HG02943 (cell line): ENCODE measurements around the gene LIPG.
"Not testable (repeated sequence)": the region's sequence is repeated elsewhere in the genome, so short reads cannot be mapped to it uniquely, and the experiment has no call there.

ENCODE experiments used
- ATAC-seq: cut with Tn5 transposase; IDR thresholded peaks from one replicate; pipeline ENCODE4 v1.9.1; 2021; ENCODE audit warnings: mild to moderate bottlenecking, low read depth, moderate library complexity; ENCODE audit not compliant: unreplicated experiment

Gene LIPG

DNA sequence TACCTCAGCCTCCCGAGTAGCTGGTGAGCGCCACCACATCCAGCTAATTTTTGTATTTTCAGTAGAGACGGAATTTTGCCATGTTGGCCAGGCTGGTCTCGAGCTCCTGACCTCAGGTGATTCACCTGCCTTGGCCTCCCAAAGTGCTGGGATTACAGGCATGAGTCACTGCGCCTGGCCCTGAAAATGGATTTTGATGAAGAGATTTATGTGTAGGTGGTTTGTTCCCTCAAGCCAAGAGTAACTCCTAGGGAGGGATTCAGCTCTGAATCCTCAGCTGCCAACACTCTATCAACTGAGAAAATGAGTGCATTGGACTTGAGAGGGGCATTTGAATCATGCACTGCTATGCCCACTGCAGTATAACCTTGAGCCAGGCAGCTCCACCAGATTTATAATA is 17.5 kb upstream of the LIPG start:
- no peak for ATAC-seq

DNA sequence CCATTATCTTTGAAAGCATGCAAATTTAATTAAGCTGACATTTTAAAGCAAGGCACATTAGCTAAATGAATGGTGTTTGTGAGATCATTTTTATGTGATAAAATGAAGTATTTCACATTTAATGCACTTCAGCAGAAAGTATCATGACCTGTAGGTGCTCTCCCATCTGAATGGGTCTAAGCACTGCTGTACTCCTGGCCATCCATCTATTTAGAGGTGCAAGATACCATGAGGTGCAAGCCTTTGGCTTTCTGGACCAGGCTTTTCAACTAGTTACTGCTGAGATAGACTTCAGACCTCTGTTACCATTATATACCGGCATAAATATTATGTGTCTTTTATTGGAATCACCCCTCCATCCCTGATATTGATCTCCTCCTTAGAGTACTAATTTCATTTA is 15.6 kb upstream of the LIPG start:
- no peak for ATAC-seq

DNA sequence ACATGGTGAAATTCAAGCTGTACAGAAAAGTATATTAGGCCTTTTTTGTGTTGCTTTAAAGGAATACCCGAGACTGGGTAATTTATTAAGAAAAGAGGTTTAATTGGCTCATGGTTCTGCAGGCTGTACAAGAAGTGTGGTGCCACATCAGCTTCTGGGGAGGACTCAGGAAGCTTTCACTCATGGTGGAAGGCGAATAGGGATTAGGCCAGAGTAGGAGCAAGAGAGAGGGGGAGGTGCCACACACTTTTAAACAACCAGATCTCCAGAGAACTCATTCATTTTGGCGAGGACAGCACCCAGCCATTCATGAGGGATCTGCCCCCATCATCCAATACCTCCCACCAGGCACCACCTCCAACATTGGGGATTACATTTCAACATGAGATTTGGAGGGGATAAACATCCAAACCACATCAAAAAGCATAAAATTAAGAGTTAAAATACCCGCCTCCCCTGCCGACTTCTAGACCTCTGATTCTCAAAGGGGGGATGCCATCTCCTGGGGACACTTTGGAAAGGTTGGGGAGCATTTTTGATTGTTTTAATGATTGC is 15.1 kb upstream of the LIPG start:
- ATAC-seq, result no peak

DNA sequence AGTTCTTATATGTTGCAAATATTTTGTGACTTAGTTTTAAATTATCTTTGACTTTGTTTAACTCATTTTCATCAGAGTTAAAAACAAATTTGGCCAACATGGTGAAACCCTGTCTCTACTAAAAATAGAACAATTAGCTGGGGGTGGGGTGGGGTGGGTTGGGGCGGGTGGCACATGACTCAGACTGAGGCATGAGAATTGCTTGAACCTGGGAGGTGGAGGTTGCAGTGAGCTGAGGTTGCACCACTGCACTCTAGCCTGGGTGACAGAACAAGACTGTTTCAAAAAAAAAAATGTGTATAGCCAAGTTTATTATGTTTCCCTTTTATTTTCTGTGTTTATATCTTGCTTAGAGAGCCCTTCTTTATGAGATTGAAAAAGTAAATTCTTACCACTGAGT is 14.2 kb upstream of the LIPG start:
- ATAC-seq, result no peak

DNA sequence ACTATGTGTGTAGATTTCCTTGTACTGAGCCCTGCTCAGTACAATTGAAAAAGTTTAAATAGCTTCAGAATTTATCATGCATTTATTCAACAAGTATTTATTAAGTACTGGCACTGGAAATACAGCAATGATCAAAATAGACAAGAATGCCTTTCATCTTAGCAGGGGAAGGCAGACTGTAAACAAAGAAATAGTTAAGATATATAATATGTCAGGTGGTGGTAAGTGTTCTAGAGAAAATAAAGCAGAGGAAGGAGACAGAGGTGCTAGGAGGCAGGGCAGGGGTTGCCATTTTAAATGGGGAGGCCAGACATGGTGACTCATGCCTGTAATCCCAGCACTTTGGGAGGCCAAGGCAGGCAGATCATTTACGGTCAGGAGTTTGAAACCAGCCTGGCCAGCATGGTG is 13.6 kb upstream of the LIPG start:
- no peak for ATAC-seq

DNA sequence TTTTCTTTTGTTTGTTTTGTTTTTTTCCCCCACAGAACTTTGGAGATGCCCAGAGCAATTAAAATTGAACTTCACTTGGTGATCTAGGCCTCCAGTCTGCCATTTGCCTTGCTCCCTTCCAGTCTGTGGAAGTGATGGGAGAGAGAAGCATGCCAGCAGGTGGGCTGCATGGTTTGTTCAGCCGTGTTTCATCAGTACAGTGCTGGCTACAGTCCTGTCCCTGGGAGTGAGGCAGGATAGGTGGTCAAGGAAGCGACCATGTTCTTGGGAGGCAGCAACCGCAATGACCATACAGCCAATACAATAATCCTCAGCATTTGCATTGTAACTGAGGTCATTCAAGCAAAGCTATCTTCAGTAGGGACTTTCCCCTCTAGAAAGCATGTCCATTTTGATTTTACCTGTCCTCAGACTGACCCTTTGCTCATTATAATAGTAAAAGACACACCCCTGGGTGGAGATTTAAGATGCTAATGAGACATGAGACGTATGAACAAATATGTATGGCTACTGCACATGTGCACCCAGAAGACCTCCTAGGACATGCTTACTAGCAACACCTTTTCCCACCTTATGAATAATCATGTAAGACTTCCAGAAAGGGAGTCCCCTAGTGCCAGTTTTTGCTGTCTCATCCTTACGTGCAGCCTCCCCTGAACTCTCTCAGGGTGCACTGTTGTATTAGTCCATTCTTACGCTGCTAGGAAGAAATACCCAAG is 11.1 kb upstream of the LIPG start:
- ATAC-seq, result no peak

DNA sequence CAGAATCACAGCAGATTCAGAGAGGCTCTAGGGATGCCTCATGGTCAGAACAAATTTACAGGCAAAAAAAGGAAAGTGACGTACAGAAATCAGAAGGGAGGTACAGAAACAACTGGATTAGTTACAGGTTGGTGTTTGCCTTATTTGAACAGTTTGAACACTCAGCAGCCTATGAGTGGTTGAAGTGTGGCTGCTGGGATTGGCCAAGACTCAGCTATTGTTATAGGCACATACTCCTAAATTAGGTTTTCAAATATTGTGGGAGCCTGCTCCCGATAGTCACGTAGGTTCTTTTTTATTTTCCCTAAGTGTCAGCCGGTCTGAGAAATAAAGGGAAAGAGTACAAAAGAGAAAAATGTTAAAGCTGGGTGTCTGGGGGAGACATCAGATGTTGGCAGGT is 8.9 kb upstream of the LIPG start:
- ATAC-seq, result no peak

DNA sequence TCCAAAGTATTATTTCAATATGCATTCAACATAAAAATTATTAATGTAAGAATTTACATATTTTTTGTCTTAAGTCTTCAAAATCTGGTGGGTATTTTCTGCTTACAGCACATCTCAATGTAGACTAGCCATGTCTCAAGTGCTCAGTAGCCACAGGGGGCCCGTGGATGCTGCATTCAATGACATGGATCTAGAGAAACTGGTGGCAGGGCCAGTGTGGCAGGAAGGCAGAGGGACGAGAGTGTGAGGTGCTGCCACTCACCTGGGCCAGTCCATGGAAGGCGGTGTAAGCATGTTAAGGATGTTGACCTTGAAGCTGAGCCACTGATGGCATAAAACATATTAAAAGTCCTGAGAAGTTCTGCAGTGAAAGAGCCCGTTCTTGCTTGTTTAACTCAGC is 6.2 kb upstream of the LIPG start:
- ATAC-seq, result no peak

DNA sequence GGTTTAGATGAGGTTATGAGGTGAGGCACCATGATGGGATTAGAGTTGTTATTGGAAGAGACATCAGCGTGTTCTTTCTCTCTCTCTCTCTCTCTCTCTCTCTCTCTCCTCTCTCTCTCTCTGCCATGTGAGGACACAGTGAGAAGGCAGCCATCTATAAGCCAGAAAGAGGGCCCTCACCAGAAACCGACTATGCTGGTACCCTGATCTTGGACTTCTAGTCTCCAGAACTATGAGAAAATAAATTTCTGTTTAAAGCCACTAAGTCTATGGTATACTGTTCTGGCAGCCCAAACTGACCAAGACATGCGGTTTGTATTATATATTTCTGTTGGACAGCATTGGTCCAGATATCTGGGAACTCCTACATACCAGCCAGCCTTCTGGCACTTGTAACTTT is 3.5 kb upstream of the LIPG start:
- no peak for ATAC-seq

DNA sequence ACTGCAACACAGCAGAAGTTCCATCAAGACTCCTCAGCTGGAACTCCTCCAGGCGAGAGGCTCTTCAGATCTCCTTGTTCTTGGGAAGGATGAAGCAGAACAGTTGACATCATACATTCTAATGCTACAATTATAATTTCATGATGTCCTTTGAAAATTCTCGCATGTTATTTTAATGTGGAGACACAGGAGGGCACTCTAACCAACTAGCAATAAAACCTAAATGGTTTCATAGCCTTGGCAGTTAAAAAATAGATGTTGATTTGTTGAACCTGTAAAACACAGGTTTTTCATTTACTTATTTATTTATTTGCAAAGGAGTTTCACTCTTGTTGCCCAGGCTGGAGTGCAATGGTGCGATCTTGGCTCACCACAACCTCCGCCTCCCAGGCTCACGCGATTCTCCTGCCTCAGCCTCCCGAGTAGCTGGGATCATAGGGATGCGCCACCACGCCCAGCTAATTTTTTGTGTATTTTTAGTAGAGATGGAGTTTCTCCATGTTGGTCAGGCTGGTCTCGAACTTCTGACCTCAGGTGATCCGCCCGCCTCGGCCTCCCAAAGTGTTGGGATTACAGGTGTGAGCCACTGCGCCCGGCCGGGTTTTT is 2.4 kb upstream of the LIPG start:
- ATAC-seq, result not testable (repeated sequence)

DNA sequence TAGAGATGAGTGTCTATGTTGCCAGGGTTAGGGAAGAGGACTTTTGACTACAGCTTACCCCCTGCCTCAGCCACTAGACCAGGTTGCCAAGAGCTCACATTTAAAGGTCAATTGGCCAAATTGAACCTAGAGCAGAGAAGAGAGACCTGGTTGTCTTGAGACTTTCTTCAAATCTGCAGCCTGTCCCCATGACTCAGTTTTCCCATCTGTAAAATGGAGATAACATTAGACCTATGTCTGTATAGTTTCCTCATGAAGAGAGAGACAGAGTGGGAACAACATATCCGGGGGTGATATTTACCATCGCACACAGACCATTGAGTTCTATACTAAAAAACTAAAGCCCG is 1.6 kb upstream of the LIPG start:
- ATAC-seq, result no peak

DNA sequence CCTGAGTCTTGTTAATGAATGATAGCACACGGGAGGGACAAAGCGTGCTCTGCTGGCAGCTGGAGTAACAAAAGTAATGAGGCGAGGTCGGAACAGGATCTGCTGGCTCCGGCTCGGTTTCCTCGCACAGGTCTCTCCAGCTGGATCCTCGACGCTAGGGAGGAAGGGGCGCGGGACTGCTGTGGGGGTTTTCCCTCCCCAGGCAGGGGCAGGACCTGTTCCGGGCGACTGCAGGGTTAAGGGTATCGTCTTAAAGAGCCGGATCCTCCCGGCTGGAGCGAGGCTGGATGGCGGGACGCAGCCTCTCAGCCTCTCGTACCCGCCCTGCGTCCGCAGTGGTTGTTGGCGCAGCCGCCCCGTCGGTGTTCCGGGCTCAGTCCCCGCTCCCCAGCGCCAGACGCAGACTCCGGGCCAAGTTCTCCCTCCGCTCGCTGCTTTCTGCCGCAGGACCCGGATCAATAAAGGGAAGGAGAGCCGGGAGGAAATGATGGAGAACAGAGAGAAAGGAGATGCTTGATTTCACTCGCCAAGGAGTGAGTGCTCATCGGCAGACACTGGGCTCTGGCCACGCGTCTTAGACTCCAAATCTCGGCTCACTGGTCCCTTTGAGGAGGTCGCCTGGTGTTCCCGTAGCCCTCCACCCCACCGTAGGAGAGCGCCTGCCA is 1.1 kb upstream of the LIPG start:
- no peak for ATAC-seq

DNA sequence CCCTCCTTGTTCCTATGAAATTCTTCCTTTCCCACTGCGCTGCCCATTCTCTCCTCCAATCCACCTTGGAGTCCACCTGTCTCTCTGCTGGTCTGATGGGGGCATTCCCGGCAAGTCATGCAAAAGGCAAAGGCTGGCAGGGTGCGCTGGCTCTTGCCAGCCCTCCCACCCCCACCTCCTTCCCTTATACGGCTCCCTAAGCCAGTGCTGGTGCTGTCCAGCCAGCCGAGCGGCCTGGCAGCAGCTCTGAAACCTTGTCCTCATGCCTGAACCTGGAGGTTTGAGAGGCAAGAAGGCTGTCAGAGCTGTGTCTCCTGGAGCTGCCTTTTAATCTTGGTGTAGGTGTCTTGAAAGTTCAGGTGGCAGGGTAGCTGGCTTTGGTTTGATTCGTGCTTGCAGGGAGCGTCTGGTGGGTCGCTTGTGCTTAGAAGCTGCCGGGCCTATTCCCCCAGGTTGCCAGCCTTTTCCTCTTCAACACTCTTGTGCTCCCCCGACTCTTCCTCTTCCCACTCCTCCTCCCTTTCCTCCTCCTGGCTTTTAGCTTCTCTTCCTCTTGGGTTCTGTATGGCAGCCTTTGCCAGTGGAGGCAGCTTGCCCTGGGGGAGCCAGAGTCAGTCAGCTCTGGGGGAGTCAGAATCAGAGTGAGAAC is 748 bp downstream of the LIPG start:
- no peak for ATAC-seq

DNA sequence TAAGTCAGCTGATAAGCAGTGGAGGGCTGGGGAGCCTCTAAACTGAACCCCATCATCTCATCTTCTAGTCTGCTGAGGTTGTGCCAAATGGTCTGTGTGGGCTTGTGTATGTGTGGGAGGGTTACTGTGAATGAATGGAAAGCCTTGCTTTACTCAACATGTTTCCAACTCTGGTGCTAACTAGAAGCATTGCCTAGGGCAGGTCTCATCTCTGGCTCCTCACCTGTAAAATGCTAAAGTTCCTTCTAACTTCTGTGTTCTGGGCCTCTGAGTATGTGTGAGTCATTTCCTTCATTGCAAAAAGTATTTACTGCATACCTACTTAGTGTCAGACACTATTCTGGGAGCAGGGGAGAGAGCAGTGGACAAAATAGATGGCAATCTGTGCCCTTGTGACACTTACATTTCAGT is 1.3 kb downstream of the LIPG start:
- no peak for ATAC-seq

DNA sequence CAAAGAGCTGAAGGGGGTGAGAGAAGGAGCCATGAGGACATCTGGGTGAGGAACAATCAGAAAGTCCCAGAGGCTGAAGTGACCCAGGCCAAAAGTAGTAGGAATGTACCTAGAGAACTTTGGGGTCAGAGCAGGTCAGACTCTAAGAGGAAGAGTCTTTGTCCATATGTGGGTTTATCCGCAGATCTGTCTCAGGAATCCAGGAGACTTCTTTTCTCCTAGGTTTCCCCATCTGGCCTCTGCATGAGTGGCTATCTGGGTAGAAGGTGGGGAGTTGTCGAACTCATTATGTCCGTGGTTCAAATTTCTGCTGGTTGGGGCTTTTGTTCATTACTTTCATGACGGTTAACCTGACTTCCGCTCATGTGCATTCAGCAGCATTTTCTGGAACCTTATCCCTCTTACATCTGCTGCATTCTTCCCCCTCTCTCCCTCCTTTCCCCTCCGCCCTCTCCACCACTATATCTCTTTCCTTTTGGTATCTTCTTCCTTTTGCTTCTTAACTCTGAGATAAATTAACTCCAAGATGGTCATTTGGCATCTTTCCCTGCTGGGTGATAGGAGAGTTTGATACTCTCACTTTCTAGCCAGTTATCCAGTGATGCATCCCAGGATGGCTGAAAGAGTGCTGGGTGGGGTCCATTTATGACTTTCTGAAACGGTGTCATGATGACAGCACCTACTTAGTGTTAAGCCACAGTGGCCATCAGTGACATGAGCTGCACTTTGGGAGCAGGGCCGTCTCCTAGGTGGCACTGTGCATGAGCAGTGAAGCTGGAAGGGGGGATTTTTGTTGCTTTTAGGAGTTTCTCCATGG is 2.1 kb downstream of the LIPG start:
- ATAC-seq, result no peak

DNA sequence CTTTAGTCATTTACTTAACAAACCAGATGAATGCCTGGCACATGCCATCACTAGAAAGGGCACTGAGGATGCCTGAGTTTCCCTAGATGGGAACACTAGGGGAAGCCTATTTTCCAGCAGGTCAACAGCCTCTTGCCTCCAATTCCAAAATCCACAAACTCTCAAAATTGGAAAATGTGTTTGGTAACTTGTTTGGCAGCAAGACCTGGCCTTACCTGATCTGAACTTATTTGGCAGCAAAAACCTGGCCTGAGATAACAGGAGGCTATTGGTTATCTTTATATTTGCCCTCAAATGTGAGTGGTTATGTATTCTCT is 2.6 kb downstream of the LIPG start:
- ATAC-seq, result no peak

DNA sequence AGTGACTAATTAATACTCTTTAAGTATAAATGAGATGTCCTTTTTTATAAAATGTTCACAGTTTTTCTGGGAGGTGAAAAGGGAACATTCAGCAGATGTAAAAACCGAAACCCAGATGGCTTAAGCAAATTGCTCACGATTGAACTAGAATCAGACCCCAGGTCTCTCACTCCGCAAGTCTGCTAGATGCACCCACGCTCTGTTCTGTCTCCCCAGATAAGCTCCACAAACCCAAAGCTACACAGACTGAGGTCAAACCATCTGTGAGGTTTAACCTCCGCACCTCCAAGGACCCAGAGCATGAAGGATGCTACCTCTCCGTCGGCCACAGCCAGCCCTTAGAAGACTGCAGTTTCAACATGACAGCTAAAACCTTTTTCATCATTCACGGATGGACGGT is 3.2 kb downstream of the LIPG start:
- no peak for ATAC-seq

DNA sequence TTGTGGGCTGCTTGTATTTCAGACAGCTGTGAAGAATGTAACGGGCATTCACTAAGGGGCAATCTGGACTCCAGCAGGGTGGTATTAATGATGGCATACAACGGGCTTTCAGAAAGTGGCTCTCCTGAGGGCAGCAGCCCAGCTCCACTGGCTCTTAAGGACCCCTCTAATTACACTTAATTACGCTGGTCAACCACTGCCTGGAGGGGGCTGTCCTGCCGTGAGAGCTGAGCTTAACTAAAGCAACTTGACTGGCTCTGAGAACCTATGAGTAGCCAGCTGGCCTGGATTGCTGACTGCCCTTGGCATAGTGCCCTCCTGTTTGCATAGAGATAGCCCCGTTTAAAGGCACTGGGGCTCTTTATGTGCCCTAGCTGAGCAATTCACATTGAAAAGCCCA is 3.8 kb downstream of the LIPG start:
- ATAC-seq, result no peak

DNA sequence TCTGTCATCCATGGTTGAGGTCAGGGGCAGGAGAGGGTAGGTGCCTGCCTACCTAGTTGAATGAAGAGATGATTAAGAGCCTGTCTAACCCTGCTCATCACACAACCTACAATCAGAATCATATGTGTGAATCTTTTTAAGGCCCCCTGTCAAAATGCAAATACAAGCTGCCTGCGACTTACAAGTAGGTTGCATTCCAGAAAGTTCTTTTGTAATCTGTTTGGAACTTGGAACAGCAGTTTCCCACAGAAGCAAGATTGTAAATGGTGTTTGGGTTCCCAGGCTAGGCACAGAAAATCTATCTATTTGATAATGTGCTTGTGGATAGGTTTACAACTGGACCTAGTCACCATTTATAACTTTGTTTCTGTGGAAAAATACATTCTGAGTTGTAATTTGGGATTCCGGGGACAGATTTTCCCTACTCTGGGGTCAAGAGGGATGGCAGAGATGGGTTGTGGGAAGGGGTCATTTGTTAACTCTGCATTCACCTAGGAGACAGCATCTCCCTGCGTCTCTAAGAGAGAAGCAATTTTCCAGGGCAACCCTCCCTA is 4.4 kb downstream of the LIPG start:
- no peak for ATAC-seq

DNA sequence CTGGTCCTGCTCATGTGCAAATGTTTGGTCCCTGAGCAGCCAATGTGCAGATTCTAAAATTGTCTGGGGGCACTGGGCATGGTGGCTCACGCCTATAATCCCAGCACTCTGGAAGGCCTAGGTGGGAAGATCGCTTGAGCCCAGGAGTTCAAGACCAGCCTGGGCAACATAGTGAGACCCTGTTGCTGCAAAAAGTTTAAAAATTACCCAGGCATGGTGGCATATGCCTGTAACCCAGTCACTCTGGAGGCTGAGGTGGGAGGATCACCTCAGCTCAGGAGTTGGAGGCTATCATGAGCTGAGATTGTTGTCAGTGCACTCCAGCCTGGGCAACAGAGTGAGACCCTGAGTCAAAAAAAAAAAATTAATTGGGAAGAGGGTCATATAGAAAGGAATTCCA is 5.1 kb downstream of the LIPG start:
- ATAC-seq, result no peak
